B cell (primary cell): ENCODE measurements around the gene MPC2. TPM values are rescaled to one million over a fixed set of nuclear protein-coding genes. Genes with fewer than 3 reads are reported as not detected.

ENCODE experiments used
- ATAC-seq: fragments of 200-7000 bp; cut with Tn5 transposase; one replicate; pipeline ENCODE4 v1.10.0; 2021; ENCODE audit warnings: low read depth, mild to moderate bottlenecking, moderate number of reproducible peaks, moderate library complexity
- CTCF ChIA-PET: fragments of 350-600 bp; sonication (Branson Sonifier 250); formaldehyde crosslinking; loops from one replicate; lab custom pipeline; 2021; ENCODE audit warnings: antibody characterized with exemption, inconsistent platforms; lab: Charles Lee
- POLR2A ChIA-PET: fragments of 350-600 bp; sonication (Branson Sonifier 250); formaldehyde crosslinking; loops from one replicate; lab custom pipeline; 2021; ENCODE audit warnings: antibody characterized with exemption; lab: Charles Lee
- DNase-seq: peaks from one replicate; pipeline ENCODE4 v3.0.0; 2013
- H2AFZ ChIP-seq: 2 replicates; pipeline ENCODE4 v1.6.1; 2012; ENCODE audit warnings: mild to moderate bottlenecking, low read depth, low read length; ENCODE audit not compliant: insufficient read depth, poor library complexity, severe bottlenecking
- H3K27ac ChIP-seq, 2 donors: 1 replicate in 1 of 2; 2 replicates in 1 of 2; pipeline ENCODE4 v1.5.1; 2012 to 2013; ENCODE audit warnings: low read length in 2 of 2, mild to moderate bottlenecking in 2 of 2, moderate library complexity in 1 of 2
- H3K27me3 ChIP-seq, 4 experiments: fragments of 200-600 bp in 1 of 4; sonication (generic) in 1 of 4; replicated peaks in 1 of 4; 1 replicate in 2 of 4; 2 replicates in 2 of 4; pipeline versions ENCODE4 v1.6.1 to v1.7.0; 2013 to 2016; ENCODE audit warnings: low read length in 3 of 4, mild to moderate bottlenecking in 2 of 4, mixed read lengths in 1 of 4, moderate library complexity in 1 of 4; ENCODE audit not compliant: insufficient read depth in 4 of 4, control insufficient read depth in 3 of 4; ENCODE audit errors: control extremely low read depth in 1 of 4
- H3K36me3 ChIP-seq, 2 experiments: replicated peaks in 1 of 2; 1 replicate in 1 of 2; 2 replicates in 1 of 2; pipeline versions ENCODE4 v1.6.1 to v1.7.1; 2013; ENCODE audit warnings: low read length in 1 of 2; ENCODE audit not compliant: insufficient read depth in 2 of 2, control insufficient read depth in 1 of 2; ENCODE audit errors: control extremely low read depth in 1 of 2, extremely low read depth in 1 of 2
- H3K4me1 ChIP-seq, 2 donors: fragments of 200-600 bp in 1 of 2; sonication (generic) in 1 of 2; 1 replicate in 1 of 2; 2 replicates in 1 of 2; pipeline versions ENCODE4 v1.5.1 to v1.6.1; 2013 to 2017; ENCODE audit warnings: low read length in 2 of 2; ENCODE audit not compliant: control insufficient read depth in 2 of 2, insufficient read depth in 2 of 2
- H3K4me2 ChIP-seq: replicated peaks from 2 replicates; pipeline ENCODE3; 2012; ENCODE audit warnings: mild to moderate bottlenecking, low read depth, low read length; ENCODE audit not compliant: poor library complexity, severe bottlenecking
- H3K4me3 ChIP-seq, 5 experiments: fragments of 200-600 bp in 1 of 5; sonication (generic) in 1 of 5; 1 replicate in 3 of 5; 2 replicates in 2 of 5; pipeline versions ENCODE4 v1.5.1 to v1.7.0; 2011 to 2016; ENCODE audit warnings: low read length in 4 of 5, mild to moderate bottlenecking in 4 of 5, low read depth in 2 of 5, control low read depth in 1 of 5, moderate library complexity in 1 of 5; ENCODE audit not compliant: insufficient read depth in 1 of 5; ENCODE audit errors: control extremely low read depth in 1 of 5, extremely low read depth in 1 of 5
- H3K79me2 ChIP-seq: fragments of 200-600 bp; sonication (generic); one replicate; pipeline ENCODE4 v1.6.0; 2016; ENCODE audit warnings: low read length; ENCODE audit not compliant: control insufficient read depth, insufficient read depth
- H3K9ac ChIP-seq: fragments of 200-600 bp; sonication (generic); 2 replicates; pipeline ENCODE4 v1.6.1; 2017; ENCODE audit warnings: mild to moderate bottlenecking, low read length, moderate library complexity
- H3K9me3 ChIP-seq, 3 donors: one replicate each; pipeline versions ENCODE4 v1.6.1 to v1.7.1; 2013; ENCODE audit warnings: low read length in 2 of 3; ENCODE audit not compliant: control insufficient read depth in 2 of 3, insufficient read depth in 1 of 3; ENCODE audit errors: control extremely low read depth in 1 of 3
- H4K20me1 ChIP-seq: 2 replicates; pipeline ENCODE4 v1.6.0; 2012; ENCODE audit warnings: mild to moderate bottlenecking, low read length; ENCODE audit not compliant: insufficient read depth, control insufficient read depth, poor library complexity, severe bottlenecking
- H3K27ac Mint-ChIP-seq: one replicate; pipeline ENCODE4 v1.8.0; 2021; ENCODE audit warnings: mixed read lengths
- H3K27me3 Mint-ChIP-seq: one replicate; pipeline ENCODE4 v1.8.0; 2021; ENCODE audit warnings: mixed read lengths
- H3K4me1 Mint-ChIP-seq: one replicate; pipeline ENCODE4 v1.8.0; 2021; ENCODE audit warnings: mixed read lengths
- H3K4me3 Mint-ChIP-seq: one replicate; pipeline ENCODE4 v1.8.0; 2021; ENCODE audit warnings: mixed read lengths
- H3K9me3 Mint-ChIP-seq: one replicate; pipeline ENCODE4 v1.8.0; 2022; ENCODE audit warnings: mixed read lengths; ENCODE audit not compliant: insufficient read depth
- EZH2 ChIP-seq: IDR thresholded peaks from 2 replicates; pipeline ENCODE4 v1.6.1; 2012; ENCODE audit warnings: borderline replicate concordance, low read depth, mild to moderate bottlenecking, moderate library complexity, low read length; ENCODE audit not compliant: insufficient read depth, poor library complexity, severe bottlenecking
- WGBS: methylation state at CpG from one replicate; pipeline ENCODE4 v1.1.5; 2013; ENCODE audit warnings: missing lambda C conversion rate; ENCODE audit not compliant: insufficient coverage; 5-methylcytosine and 5-hydroxymethylcytosine counted together
- intact Hi-C: fragments of 100-400 bp; cut with micrococcal nuclease; formaldehyde crosslinking; loops from one replicate; pipeline ENCODE4 v1.10.0; 2022
- polyA plus RNA-seq: library from polyadenylated mRNA; depleted of rRNA; stranded (reverse); fragments of >200 nt; gene quantifications from 2 replicates; pipeline ENCODE4 v1.2.3, GENCODE V29; 2012
- total RNA-seq, 2 donors: library from RNA; stranded (reverse); fragments of 120-200 nt in 1 of 2; gene quantifications; 1 replicate in 1 of 2; 2 replicates in 1 of 2; pipeline versions ENCODE4 v1.2.3 to v1.2.4, GENCODE V29; 2013 to 2022
- TF ChIP-seq, protein P1 (sequence below): fragments of 200-600 bp; IDR thresholded peaks from one replicate; pipeline ENCODE4 v1.8.0; 2022; ENCODE audit warnings: antibody characterized with exemption, mild to moderate bottlenecking

The MPC2 gene
- total and polyA plus RNA-seq, 2 donors (not counting 1 experiment from before 2014, with no cell fraction given): 16.4 to 17.5 TPM

DNA sequence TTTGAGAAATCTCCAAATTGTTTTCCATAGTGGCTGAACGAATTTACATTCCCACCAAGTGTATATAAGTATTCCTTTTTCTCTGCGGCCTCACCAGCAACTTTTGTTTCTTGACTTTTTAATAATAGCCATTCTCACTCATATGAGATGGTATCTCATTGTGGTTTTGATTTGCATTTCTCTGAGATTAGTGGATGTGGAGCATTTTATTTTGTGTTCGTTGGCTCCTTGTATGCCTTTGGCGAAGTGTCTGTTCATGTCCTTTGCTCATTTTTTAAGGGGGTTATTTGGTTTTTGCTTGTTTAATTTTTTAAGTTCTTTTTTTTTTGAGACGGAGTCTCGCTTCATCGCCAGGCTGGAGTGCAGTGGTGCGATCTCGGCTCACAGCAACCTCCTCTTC lies 45.1 kb upstream of the MPC2 start:
- Mint-ChIP-seq H3K27ac (no peak overlapping the region), H3K4me1 (peaks cover 4% of the 10 kb centered on the region), H3K27me3 (no peaks in the 10 kb centered on the region), H3K4me3 (no peak overlapping the region), H3K9me3 (no peaks in the 10 kb centered on the region)
- intact Hi-C loops: no loop called here
- Histone ChIP-seq H2AFZ (no peak overlapping the region), H3K4me1 (no peaks in the 10 kb centered on the region), H3K36me3 (peaks cover 9 to 38% of the 10 kb centered on the region in 2 experiments), H3K9me3 (no peaks in the 10 kb centered on the region), H3K9ac (no peak overlapping the region), H3K4me3 (no peak overlapping the region), H4K20me1 (no peaks in the 10 kb centered on the region), H3K4me2 (no peak overlapping the region), H3K27ac (no peak overlapping the region), H3K27me3 (no peaks in the 10 kb centered on the region), H3K79me2 (peaks cover 22% of the 10 kb centered on the region)
- 100% methylated on average over 2 of the region's 9 CpGs for WGBS
- POLR2A ChIA-PET: no interaction called here
- CTCF ChIA-PET: no interaction called here
- TF ChIP-seq EZH2: no peak
- TF ChIP-seq, protein P1, sequence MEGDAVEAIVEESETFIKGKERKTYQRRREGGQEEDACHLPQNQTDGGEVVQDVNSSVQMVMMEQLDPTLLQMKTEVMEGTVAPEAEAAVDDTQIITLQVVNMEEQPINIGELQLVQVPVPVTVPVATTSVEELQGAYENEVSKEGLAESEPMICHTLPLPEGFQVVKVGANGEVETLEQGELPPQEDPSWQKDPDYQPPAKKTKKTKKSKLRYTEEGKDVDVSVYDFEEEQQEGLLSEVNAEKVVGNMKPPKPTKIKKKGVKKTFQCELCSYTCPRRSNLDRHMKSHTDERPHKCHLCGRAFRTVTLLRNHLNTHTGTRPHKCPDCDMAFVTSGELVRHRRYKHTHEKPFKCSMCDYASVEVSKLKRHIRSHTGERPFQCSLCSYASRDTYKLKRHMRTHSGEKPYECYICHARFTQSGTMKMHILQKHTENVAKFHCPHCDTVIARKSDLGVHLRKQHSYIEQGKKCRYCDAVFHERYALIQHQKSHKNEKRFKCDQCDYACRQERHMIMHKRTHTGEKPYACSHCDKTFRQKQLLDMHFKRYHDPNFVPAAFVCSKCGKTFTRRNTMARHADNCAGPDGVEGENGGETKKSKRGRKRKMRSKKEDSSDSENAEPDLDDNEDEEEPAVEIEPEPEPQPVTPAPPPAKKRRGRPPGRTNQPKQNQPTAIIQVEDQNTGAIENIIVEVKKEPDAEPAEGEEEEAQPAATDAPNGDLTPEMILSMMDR: no peak
- ATAC-seq: no peak
- DNase-seq: no peak

DNA sequence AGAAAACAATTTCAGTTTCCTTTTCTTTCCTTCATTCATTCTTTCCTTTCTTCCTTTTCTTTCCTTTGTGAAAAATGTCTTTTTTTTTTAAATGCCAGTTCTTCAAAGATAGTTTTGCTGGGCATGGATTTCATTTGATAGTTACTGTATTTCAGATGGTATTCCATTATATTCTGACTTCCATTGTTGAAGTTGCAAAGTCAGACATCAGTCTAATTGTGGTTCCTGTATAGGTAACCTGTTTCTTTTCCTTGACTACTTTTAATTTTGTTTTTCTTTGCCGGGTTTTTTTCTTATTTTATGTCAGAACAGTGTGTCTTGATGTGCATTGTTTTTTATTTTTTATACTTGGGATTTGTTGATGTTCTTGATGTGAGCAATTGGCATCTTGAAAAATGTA lies 40.4 kb upstream of the MPC2 start:
- Histone ChIP-seq H3K9me3 (no peaks in the 10 kb centered on the region), H2AFZ (no peak overlapping the region), H3K4me3 (no peak overlapping the region), H3K27ac (no peak overlapping the region), H3K36me3 (peaks cover 4 to 28% of the 10 kb centered on the region in 2 experiments), H3K4me1 (no peaks in the 10 kb centered on the region), H3K4me2 (no peak overlapping the region), H3K27me3 (no peaks in the 10 kb centered on the region), H4K20me1 (no peaks in the 10 kb centered on the region), H3K9ac (no peak overlapping the region), H3K79me2 (peaks cover 8% of the 10 kb centered on the region)
- TF ChIP-seq, protein P1: no peak
- no peak for TF ChIP-seq EZH2
- Mint-ChIP-seq H3K4me3 (no peak overlapping the region), H3K4me1 (peaks cover 4% of the 10 kb centered on the region), H3K27ac (no peak overlapping the region), H3K27me3 (no peaks in the 10 kb centered on the region), H3K9me3 (no peaks in the 10 kb centered on the region)
- DNase-seq (no peak), ATAC-seq (no peak)
- ChIA-PET CTCF (no interaction called here), POLR2A (no interaction called here)
- no CpG with 5 or more reads among the region's 1 CpG for WGBS
- intact Hi-C loops: no loop called here
